ENCODE results near the gene MC3R. TPM values are rescaled to one million over a fixed set of nuclear protein-coding genes. Genes with fewer than 3 reads are reported as not detected.

Gene MC3R
- total and polyA plus RNA-seq, 12 donors, result not detected

DNA sequence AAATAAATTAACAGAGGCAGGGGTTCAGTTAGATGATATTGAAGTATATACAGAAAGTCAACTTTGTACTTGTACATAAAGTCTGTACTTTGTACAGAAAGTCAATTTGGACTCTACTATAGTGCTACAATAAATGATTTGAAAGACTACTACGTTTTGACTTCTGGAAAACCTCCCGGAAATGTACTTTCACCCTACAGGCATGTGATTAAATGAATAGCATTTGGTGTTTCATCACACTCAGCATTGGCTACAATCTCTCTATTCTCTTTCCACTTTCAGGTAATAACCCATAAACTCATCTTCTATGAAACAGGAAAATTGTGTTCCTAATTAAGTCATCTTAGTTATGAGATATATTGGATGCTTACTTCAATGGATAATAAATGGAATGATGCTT is 25.6 kb upstream of the MC3R start:
- DNase-seq, result no peak
- H3K4me3 ChIP-seq, result no peak overlapping the region
- no peaks in the 10 kb centered on the region for H3K4me1 ChIP-seq (replicated peaks in 1 of 2)
- H3K27ac ChIP-seq, result no peak overlapping the region
- H3K36me3 ChIP-seq (replicated peaks in 1 of 2), result no peaks in the 10 kb centered on the region
- TF ChIP-seq, protein P1, sequence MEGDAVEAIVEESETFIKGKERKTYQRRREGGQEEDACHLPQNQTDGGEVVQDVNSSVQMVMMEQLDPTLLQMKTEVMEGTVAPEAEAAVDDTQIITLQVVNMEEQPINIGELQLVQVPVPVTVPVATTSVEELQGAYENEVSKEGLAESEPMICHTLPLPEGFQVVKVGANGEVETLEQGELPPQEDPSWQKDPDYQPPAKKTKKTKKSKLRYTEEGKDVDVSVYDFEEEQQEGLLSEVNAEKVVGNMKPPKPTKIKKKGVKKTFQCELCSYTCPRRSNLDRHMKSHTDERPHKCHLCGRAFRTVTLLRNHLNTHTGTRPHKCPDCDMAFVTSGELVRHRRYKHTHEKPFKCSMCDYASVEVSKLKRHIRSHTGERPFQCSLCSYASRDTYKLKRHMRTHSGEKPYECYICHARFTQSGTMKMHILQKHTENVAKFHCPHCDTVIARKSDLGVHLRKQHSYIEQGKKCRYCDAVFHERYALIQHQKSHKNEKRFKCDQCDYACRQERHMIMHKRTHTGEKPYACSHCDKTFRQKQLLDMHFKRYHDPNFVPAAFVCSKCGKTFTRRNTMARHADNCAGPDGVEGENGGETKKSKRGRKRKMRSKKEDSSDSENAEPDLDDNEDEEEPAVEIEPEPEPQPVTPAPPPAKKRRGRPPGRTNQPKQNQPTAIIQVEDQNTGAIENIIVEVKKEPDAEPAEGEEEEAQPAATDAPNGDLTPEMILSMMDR (IDR thresholded peaks at IDR 0.05), result no peak
- TF ChIP-seq POLR2A (IDR thresholded peaks at IDR 0.05), result no peak
- 51 to 74% (median 65%) methylated on average over 2 of the region's 2 CpGs for WGBS, 4 donors
- intact Hi-C loops (cut with DNase I), result no loop called here
- H3K27me3 ChIP-seq, result no peaks in the 10 kb centered on the region
- H3K9me3 ChIP-seq (replicated peaks in 1 of 3), result no peaks in the 10 kb centered on the region

DNA sequence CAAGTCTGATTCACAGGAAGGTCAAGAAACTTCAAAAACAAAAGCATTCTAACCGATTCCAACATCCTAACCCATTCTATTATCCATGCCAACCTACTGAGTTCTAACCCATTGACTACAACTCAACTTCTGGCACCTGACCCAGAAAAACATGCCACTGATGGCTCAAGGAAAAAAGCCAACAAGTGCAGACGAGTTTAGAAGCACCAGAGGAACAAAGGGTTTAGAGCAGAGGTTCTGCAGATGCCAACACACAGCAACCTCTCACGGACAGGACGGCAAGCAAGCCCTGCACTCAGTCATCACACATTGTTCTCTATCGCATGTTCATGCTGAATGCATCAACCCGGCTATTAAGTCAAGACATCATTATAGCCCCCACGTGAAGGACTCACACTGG is 25.2 kb upstream of the MC3R start:
- Histone ChIP-seq H3K9me3 (replicated peaks in 1 of 3) (no peaks in the 10 kb centered on the region), H3K36me3 (replicated peaks in 1 of 2) (no peaks in the 10 kb centered on the region), H3K27ac (no peak overlapping the region), H3K27me3 (no peaks in the 10 kb centered on the region), H3K4me3 (no peak overlapping the region), H3K4me1 (replicated peaks in 1 of 2) (no peaks in the 10 kb centered on the region)
- no peak for DNase-seq
- TF ChIP-seq, protein P1 (IDR thresholded peaks at IDR 0.05), result no peak
- no peak for TF ChIP-seq POLR2A (IDR thresholded peaks at IDR 0.05)
- intact Hi-C loops (cut with DNase I), result no loop called here
- whole genome bisulfite sequencing, 4 donors, result 59 to 69% (median 66%) methylated on average over 7 of the region's 7 CpGs

DNA sequence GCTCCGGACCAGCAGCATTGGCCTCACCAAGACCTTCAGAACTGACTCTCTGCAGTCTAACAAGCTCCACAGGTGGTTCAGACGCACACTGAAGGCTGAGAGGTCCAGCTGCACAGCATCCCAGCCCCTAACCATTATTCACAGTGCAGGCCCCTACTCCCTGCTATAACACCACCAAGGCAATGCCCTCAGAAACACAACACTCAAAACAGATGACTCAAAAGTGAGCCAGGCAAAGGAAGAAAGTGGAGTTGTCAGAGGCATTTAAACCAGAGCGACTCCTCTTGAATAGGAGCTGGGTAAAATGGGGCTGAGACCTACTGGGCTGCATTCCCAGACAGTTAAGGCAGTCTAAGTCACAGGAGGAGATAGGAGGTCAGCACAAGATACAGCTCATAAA is 20.5 kb upstream of the MC3R start:
- H3K4me1 ChIP-seq (replicated peaks in 1 of 2), result no peaks in the 10 kb centered on the region
- H3K27ac ChIP-seq, result no peak overlapping the region
- DNase-seq, result no peak
- H3K9me3 ChIP-seq (replicated peaks in 1 of 3), result no peaks in the 10 kb centered on the region
- intact Hi-C loops (cut with DNase I), result no loop called here
- 75 to 83% (median 77%) methylated on average over 3 of the region's 3 CpGs for WGBS, 4 donors
- H3K4me3 ChIP-seq, result no peak overlapping the region
- TF ChIP-seq, protein P1 (IDR thresholded peaks at IDR 0.05), result no peak
- no peak for TF ChIP-seq POLR2A (IDR thresholded peaks at IDR 0.05)
- H3K36me3 ChIP-seq (replicated peaks in 1 of 2), result no peaks in the 10 kb centered on the region
- H3K27me3 ChIP-seq, result no peaks in the 10 kb centered on the region

DNA sequence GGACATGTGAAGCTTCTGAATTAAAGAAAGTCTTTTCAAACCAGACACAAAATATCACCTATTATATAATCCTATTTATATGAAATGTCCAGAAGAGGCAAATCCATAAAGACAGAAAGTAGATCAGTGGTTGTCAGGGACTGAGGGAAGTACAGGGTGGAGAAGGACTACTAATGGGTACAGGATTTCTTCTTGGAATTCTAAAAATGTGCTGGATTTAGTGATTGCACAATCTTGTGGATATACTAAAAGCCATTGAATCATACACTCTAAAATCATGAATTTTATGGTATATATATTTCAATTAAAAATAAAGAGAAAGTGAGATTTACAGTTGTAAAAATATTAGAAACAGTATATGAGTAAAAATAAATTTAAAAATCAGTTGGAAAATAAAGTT is 18.7 kb upstream of the MC3R start:
- no peaks in the 10 kb centered on the region for H3K9me3 ChIP-seq (replicated peaks in 1 of 3)
- no peaks in the 10 kb centered on the region for H3K27me3 ChIP-seq
- no peak overlapping the region for H3K27ac ChIP-seq
- TF ChIP-seq, protein P1 (IDR thresholded peaks at IDR 0.05), result no peak
- TF ChIP-seq POLR2A (IDR thresholded peaks at IDR 0.05), result no peak
- no peak for DNase-seq
- no peaks in the 10 kb centered on the region for H3K4me1 ChIP-seq (replicated peaks in 1 of 2)
- H3K4me3 ChIP-seq, result no peak overlapping the region
- no peaks in the 10 kb centered on the region for H3K36me3 ChIP-seq (replicated peaks in 1 of 2)
- intact Hi-C loops (cut with DNase I), result no loop called here

Data from adrenal gland (tissue), 12 donors.